K562 (cell line): Measurements from ENCODE around the gene LTA. TPM values are rescaled to one million over a fixed set of nuclear protein-coding genes. Genes with fewer than 3 reads are reported as not detected.

Source experiments
- ATAC-seq: fragments of 200-7000 bp; cut with Tn5 transposase; 3 replicates; pipeline ENCODE4 v1.9.1; 2020; ENCODE audit warnings: moderate library complexity
- BruUV-seq: library from RNA; stranded (reverse); fragments of 400-500 nt; replicated peaks from 2 replicates; lab custom pipeline; 2021; lab: Mats Ljungman, UMichigan
- CTCF ChIA-PET: fragments of 300-600 bp; formaldehyde crosslinking; extraction: SDS; loops from one replicate; lab custom pipeline; 2021; ENCODE audit warnings: low intra/inter-chr PET ratio; lab: Yijun Ruan, JAX
- POLR2A ChIA-PET: fragments of 300-600, 350-650 bp; sonication (Branson Sonifier 250); formaldehyde crosslinking; extraction: SDS; loops from one replicate; lab custom pipeline; 2021; ENCODE audit warnings: antibody characterized with exemption, inconsistent platforms; lab: Yijun Ruan, JAX
- DNase-seq, 4 experiments: peaks; one replicate each; pipeline versions ENCODE4 v3.0.0 to v3.0.0-alpha.2; 2011 to 2018; ENCODE audit warnings: low spot score in 3 of 4, mixed read lengths in 3 of 4; ENCODE audit errors: extremely low read depth in 1 of 4
- FAIRE-seq: peaks from 2 replicates; lab custom pipeline; 2011; peaks lifted over from hg19 to GRCh38; lab: Jason Lieb, UNC
- H2AFZ ChIP-seq: 2 replicates; pipeline ENCODE4 v1.6.0; 2011; ENCODE audit warnings: low read depth, low read length, control low read depth, inconsistent platforms
- H3K27ac ChIP-seq: fragments of 200-600 bp; 3 replicates; pipeline ENCODE4 v1.8.0; 2011; ENCODE audit warnings: low read depth, mild to moderate bottlenecking, control low read depth, inconsistent platforms, low read length, moderate library complexity, mixed read lengths; ENCODE audit errors: extremely low read depth
- H3K27me3 ChIP-seq, 2 experiments: fragments of 300-600 bp in 1 of 2; 2 replicates in 1 of 2; 3 replicates in 1 of 2; pipeline versions ENCODE4 v1.6.0 to v1.8.0; 2011; ENCODE audit warnings: inconsistent platforms in 2 of 2, low read length in 2 of 2, mild to moderate bottlenecking in 1 of 2, mixed read lengths in 1 of 2, moderate library complexity in 1 of 2; ENCODE audit not compliant: control insufficient read depth in 2 of 2, insufficient read depth in 2 of 2
- H3K36me3 ChIP-seq: fragments of 300-600 bp; 3 replicates; pipeline ENCODE4 v1.8.0; 2011; ENCODE audit warnings: mild to moderate bottlenecking, low read length, inconsistent platforms; ENCODE audit not compliant: control insufficient read depth, insufficient read depth
- H3K4me1 ChIP-seq, 2 experiments: fragments of 200-600 bp in 1 of 2; replicated peaks in 1 of 2; 2 replicates in 1 of 2; 3 replicates in 1 of 2; pipeline versions ENCODE4 v1.5.1 to v1.8.0; 2011; ENCODE audit warnings: inconsistent platforms in 2 of 2, low read length in 2 of 2, mild to moderate bottlenecking in 1 of 2, mixed read lengths in 1 of 2, moderate library complexity in 1 of 2; ENCODE audit not compliant: control insufficient read depth in 2 of 2, insufficient read depth in 2 of 2
- H3K4me2 ChIP-seq: 2 replicates; pipeline ENCODE4 v1.6.1; 2011; ENCODE audit warnings: low read length, control low read depth, inconsistent platforms, mixed read lengths; ENCODE audit not compliant: insufficient read depth
- H3K4me3 ChIP-seq: fragments of 200-600 bp; sonication (generic), shearing (Covaris generic); 2 replicates; pipeline ENCODE4 v1.5.1; 2016; ENCODE audit warnings: control low read depth, inconsistent platforms
- H3K79me2 ChIP-seq: fragments of 200-600 bp; 3 replicates; pipeline ENCODE4 v1.8.0; 2011; ENCODE audit warnings: low read length, inconsistent platforms; ENCODE audit not compliant: control insufficient read depth, insufficient read depth
- H3K9ac ChIP-seq, 2 experiments: 2 replicates each; pipeline versions ENCODE4 v1.6.0 to v1.6.1; 2011; ENCODE audit warnings: low read depth in 2 of 2, low read length in 2 of 2, control low read depth in 1 of 2, inconsistent platforms in 1 of 2, mild to moderate bottlenecking in 1 of 2, mixed read lengths in 1 of 2; ENCODE audit not compliant: insufficient read depth in 1 of 2
- H3K9me1 ChIP-seq: one replicate; pipeline ENCODE4 v1.6.0; 2011; ENCODE audit warnings: inconsistent platforms, mild to moderate bottlenecking, low read length, moderate library complexity; ENCODE audit not compliant: control insufficient read depth, insufficient read depth
- H3K9me3 ChIP-seq: replicated peaks from 2 replicates; pipeline ENCODE4 v1.5.1; 2011; ENCODE audit warnings: low read depth, low read length, inconsistent platforms; ENCODE audit not compliant: control insufficient read depth, insufficient read depth
- H4K20me1 ChIP-seq: replicated peaks from 2 replicates; pipeline ENCODE4 v1.6.1; 2011; ENCODE audit warnings: low read length, inconsistent platforms, mixed read lengths; ENCODE audit not compliant: control insufficient read depth, insufficient read depth
- BHLHE40 ChIP-seq: IDR thresholded peaks from 2 replicates; pipeline ENCODE4 v1.6.1; 2011; ENCODE audit warnings: low read length, improper control_type of control experiment
- CAMTA2 ChIP-seq: fragments of 250-450 bp; sonication (Bioruptor Pico); conservative IDR thresholded peaks from 2 replicates; pipeline ENCODE4 v1.5.1; 2022
- CHD1 ChIP-seq: fragments of 200-600 bp; sonication (generic); IDR thresholded peaks from one replicate; pipeline ENCODE4 v1.6.1; 2012; ENCODE audit warnings: mild to moderate bottlenecking, moderate library complexity, low read length, inconsistent platforms
- DPF2 ChIP-seq: fragments of 450-650 bp; IDR thresholded peaks from 2 replicates; pipeline ENCODE4 v1.6.1; 2016
- FOS ChIP-seq: IDR thresholded peaks from 3 replicates; pipeline ENCODE4 v1.6.1; 2011; ENCODE audit not compliant: insufficient read length; ENCODE audit errors: extremely low read depth
- FOSL1 ChIP-seq: fragments of 200-800 bp; sonication (Bioruptor generic); conservative IDR thresholded peaks from 2 replicates; pipeline ENCODE4 v1.6.1; 2016; ENCODE audit warnings: missing genetic modification characterization, missing compliant biosample characterization
- FOXA1 ChIP-seq: fragments of 450-650 bp; IDR thresholded peaks from 2 replicates; pipeline ENCODE4 v1.6.1; 2016; ENCODE audit warnings: mild to moderate bottlenecking, borderline replicate concordance
- HCFC1 ChIP-seq: IDR thresholded peaks from 2 replicates; pipeline ENCODE4 v1.6.1; 2012; ENCODE audit warnings: low read depth, low read length, improper control_type of control experiment
- HMG20B ChIP-seq: fragments of 250-450 bp; sonication (Bioruptor Pico); IDR thresholded peaks from 2 replicates; pipeline ENCODE4 v1.5.0; 2021; ENCODE audit warnings: mild to moderate bottlenecking
- NELFE ChIP-seq: IDR thresholded peaks from 2 replicates; pipeline ENCODE4 v1.6.1; 2011; ENCODE audit warnings: mild to moderate bottlenecking; ENCODE audit not compliant: insufficient read depth, insufficient read length
- NR2C2 ChIP-seq, 2 experiments: fragments of 200-800 bp in 1 of 2; sonication (Bioruptor generic) in 1 of 2; sonication (generic) in 1 of 2; formaldehyde crosslinking in 1 of 2; IDR thresholded peaks; 2 replicates each; pipeline versions ENCODE4 v1.6.1 to v1.8.0; 2016 to 2022; ENCODE audit warnings: mild to moderate bottlenecking in 1 of 2, missing compliant biosample characterization in 1 of 2, missing genetic modification characterization in 1 of 2, missing genetic modification reagents in 1 of 2
- RCOR1 ChIP-seq, 2 experiments: IDR thresholded peaks; 2 replicates each; pipeline ENCODE4 v1.6.1; 2012; ENCODE audit warnings: low read depth in 2 of 2, low read length in 2 of 2, borderline replicate concordance in 1 of 2, improper control_type of control experiment in 1 of 2
- SIRT6 ChIP-seq: IDR thresholded peaks from one replicate; pipeline ENCODE4 v1.6.1; 2012; ENCODE audit warnings: low read depth, mild to moderate bottlenecking, control low read depth, inconsistent platforms, low read length, moderate library complexity
- SMAD2 ChIP-seq: fragments of 150-350 bp; IDR thresholded peaks from 2 replicates; pipeline ENCODE4 v1.6.1; 2014; ENCODE audit warnings: low read depth, mild to moderate bottlenecking, low read length
- ZBED1 ChIP-seq: IDR thresholded peaks from 2 replicates; pipeline ENCODE4 v1.6.1; 2014
- ZKSCAN3 ChIP-seq: fragments of 250-450 bp; sonication (Bioruptor Pico); IDR thresholded peaks from 2 replicates; pipeline ENCODE4 v1.4.0; 2020
- ZNF175 ChIP-seq: fragments of 200-800 bp; sonication (Bioruptor generic); IDR thresholded peaks from 2 replicates; pipeline ENCODE4 v1.6.1; 2016; ENCODE audit warnings: low read depth, mild to moderate bottlenecking, missing genetic modification characterization, missing compliant biosample characterization
- ZNF707 ChIP-seq: fragments of 250-450 bp; sonication (Bioruptor Pico); conservative IDR thresholded peaks from 2 replicates; pipeline ENCODE4 v1.8.0; 2022; ENCODE audit warnings: inconsistent platforms, mild to moderate bottlenecking, moderate library complexity
- in situ Hi-C: fragments of 300-500 bp; cut with MboI; formaldehyde crosslinking; loops from 4 replicates; pipeline ENCODE4 v1.15.0; 2018; ENCODE audit warnings: inconsistent platforms, mixed read lengths
- intact Hi-C: fragments of 100-400 bp; cut with micrococcal nuclease; formaldehyde crosslinking; loops from 2 replicates; pipeline ENCODE4 v1.14.2; 2022
- polyA plus RNA-seq, 8 experiments: library from polyadenylated mRNA; depleted of rRNA in 4 of 8; stranded (reverse) in 5 of 8; unstranded in 3 of 8; fragments of >200 nt; fragmentation: Nextera tagmentation in 2 of 8; fragmentation: Illumina TruSeq in 1 of 8; extraction: Ambion mirVana in 2 of 8; extraction: Trizol in 1 of 8; gene quantifications; 2 replicates each; pipeline versions ENCODE4 v1.2.1 to v1.2.3, GENCODE V29; 2011 to 2014; ENCODE audit warnings: inconsistent platforms in 1 of 8, missing spikeins in 1 of 8
- total RNA-seq, 7 experiments: library from RNA; depleted of rRNA in 6 of 7; stranded (reverse); fragments of >200 nt in 6 of 7; fragmentation: Illumina TruSeq in 2 of 7; extraction: Trizol in 2 of 7; gene quantifications; 2 replicates each; pipeline versions ENCODE4 v1.2.1 to v1.2.3, GENCODE V29; 2011 to 2021; ENCODE audit warnings: low replicate concordance in 1 of 7
- TF ChIP-seq, protein P1 (sequence below): sonication (generic); IDR thresholded peaks from 2 replicates; pipeline ENCODE4 v1.6.1; 2016
- TF ChIP-seq, protein P2 (sequence below): IDR thresholded peaks from 2 replicates; pipeline ENCODE4 v1.6.1; 2014; ENCODE audit warnings: antibody characterized with exemption
- TF ChIP-seq, protein P3 (sequence below): conservative IDR thresholded peaks from 2 replicates; pipeline ENCODE4 v1.6.1; 2011; ENCODE audit warnings: low read depth, mild to moderate bottlenecking, low read length; ENCODE audit not compliant: control insufficient read depth

The LTA gene
- total and polyA plus RNA-seq, 9 of the 15 experiments (the other 6 are each of a cell fraction or from before 2014, with no cell fraction given): 0.80 TPM; not detected in 8

DNA sequence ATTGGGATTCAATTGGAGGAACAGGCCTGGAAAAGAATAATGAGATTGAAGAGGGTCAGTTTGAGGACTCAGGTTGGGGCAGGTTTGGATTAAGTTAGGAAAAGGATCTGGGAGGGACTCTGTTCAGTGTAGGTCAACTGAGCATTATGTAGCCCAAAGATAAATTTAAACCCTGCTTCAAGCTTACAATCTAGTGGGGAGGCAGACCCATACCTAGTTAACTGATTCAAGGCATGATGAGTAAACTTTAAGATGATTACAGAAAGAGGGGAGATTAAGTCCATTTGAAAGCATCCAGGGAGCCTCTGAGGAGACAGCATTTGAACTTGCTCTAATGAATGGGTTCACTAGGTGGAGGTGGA, 11.4 kb upstream of the LTA start:
- Histone ChIP-seq H3K27me3 (no peaks in the 10 kb centered on the region), H3K4me3 (no peak overlapping the region), H3K79me2 (no peaks in the 10 kb centered on the region), H3K4me2 (no peak overlapping the region), H3K9me1 (peaks cover 6% of the 10 kb centered on the region), H3K9ac (peak overlapping the region; percentile 4 to 77; a peak in 2 of 4 replicates), H3K36me3 (peaks cover 46% of the 10 kb centered on the region), H3K27ac (peak overlapping the region; percentile 41; the same call in 2 of the 3 replicates), H4K20me1 (no peaks in the 10 kb centered on the region), H3K4me1 (peaks cover 47 to 64% of the 10 kb centered on the region in 2 experiments), H3K9me3 (no peaks in the 10 kb centered on the region), H2AFZ (no peak overlapping the region)
- no peak for DNase-seq
- no peak for ATAC-seq
- ChIA-PET POLR2A (interaction anchor here (1.3 to 5.8 kb wide), 3 partner anchors 12 to 38 kb away, joined by 4 to 38 read pairs (median 8); partner anchors contain the start of genes ATP6V1G2, DDX39B and NFKBIL1), CTCF (no interaction called here)
- no peak for FAIRE-seq
- in situ Hi-C loops: no loop called here
- intact Hi-C loops: no loop called here
- BruUV-seq: no TSS peak
- TF ChIP-seq ZBED1 (no peak), CHD1 (no peak), SMAD2 (no peak), ZNF707 (CRISPR knock-in tag) (no peak), RCOR1 (IDR thresholded peaks at IDR 0.05; ENCODE audit: borderline replicate concordance in 1 of 2, low read depth in 2 of 2, low read length in 2 of 2) (no peak), NELFE (no peak), ZKSCAN3 (CRISPR knock-in tag) (no peak), DPF2 (0 out of 2 replicates have a peak, but pooled peaks have one; percentile 18), CAMTA2 (CRISPR knock-in tag) (no peak), BHLHE40 (no peak), ZNF175 (CRISPR knock-in tag) (0 out of 2 replicates have a peak, but pooled peaks have one; percentile 1), FOS (no peak), HCFC1 (no peak), FOXA1 (no peak), SIRT6 (no peak), FOSL1 (tag) (peak; percentile 53; the same call in 1 of the 2 replicates), HMG20B (CRISPR knock-in tag) (no peak), NR2C2 (CRISPR knock-in tag; IDR thresholded peaks at IDR 0.05) (no peak), NR2C2 (tag; IDR thresholded peaks at IDR 0.05) (0 out of 2 replicates have a peak, but pooled peaks have one; percentile 18)
- TF ChIP-seq, protein P1, sequence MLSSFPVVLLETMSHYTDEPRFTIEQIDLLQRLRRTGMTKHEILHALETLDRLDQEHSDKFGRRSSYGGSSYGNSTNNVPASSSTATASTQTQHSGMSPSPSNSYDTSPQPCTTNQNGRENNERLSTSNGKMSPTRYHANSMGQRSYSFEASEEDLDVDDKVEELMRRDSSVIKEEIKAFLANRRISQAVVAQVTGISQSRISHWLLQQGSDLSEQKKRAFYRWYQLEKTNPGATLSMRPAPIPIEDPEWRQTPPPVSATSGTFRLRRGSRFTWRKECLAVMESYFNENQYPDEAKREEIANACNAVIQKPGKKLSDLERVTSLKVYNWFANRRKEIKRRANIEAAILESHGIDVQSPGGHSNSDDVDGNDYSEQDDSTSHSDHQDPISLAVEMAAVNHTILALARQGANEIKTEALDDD: peak; percentile 60; the same call in 1 of the 2 replicates
- TF ChIP-seq, protein P2, sequence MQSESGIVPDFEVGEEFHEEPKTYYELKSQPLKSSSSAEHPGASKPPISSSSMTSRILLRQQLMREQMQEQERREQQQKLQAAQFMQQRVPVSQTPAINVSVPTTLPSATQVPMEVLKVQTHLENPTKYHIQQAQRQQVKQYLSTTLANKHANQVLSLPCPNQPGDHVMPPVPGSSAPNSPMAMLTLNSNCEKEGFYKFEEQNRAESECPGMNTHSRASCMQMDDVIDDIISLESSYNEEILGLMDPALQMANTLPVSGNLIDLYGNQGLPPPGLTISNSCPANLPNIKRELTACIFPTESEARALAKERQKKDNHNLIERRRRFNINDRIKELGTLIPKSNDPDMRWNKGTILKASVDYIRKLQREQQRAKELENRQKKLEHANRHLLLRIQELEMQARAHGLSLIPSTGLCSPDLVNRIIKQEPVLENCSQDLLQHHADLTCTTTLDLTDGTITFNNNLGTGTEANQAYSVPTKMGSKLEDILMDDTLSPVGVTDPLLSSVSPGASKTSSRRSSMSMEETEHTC: no peak
- TF ChIP-seq, protein P3, sequence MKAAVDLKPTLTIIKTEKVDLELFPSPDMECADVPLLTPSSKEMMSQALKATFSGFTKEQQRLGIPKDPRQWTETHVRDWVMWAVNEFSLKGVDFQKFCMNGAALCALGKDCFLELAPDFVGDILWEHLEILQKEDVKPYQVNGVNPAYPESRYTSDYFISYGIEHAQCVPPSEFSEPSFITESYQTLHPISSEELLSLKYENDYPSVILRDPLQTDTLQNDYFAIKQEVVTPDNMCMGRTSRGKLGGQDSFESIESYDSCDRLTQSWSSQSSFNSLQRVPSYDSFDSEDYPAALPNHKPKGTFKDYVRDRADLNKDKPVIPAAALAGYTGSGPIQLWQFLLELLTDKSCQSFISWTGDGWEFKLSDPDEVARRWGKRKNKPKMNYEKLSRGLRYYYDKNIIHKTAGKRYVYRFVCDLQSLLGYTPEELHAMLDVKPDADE: no peak
